ENCODE measurements around the gene ST14. TPM values are rescaled to one million over a fixed set of nuclear protein-coding genes. Genes with fewer than 3 reads are reported as not detected.
A peak's percentile ranks its signal among the peaks of the same experiment; 100 is the strongest.

The ST14 gene
- total RNA-seq, 3 donors from 2014 or later (not counting 1 experiment from before 2014, with no cell fraction given) = 0.61 to 1.9 (median 1.0) TPM

GRCh38 chr11:130125638-130126037 is 33.9 kb upstream of the ST14 start:
- intact Hi-C loops (cut with micrococcal nuclease) = loop anchor here (5.0 kb wide), 1 partner anchor 123 kb away; the partner anchor contains the start of gene PRDM10
- peaks cover 7% of the 10 kb centered on the region for H3K4me1 ChIP-seq (ENCODE audit: control insufficient read depth, insufficient read depth, low read length)
- H3K27me3 Mint-ChIP-seq (ENCODE audit: low read depth in 2 of 2) = no peaks in the 10 kb centered on the region
- no peak overlapping the region for H3K27ac Mint-ChIP-seq
- ATAC-seq (no peak), DNase-seq (no peak)
- H3K9me3 Mint-ChIP-seq = no peaks in the 10 kb centered on the region
- H3K4me3 Mint-ChIP-seq = no peak overlapping the region
- H3K27me3 ChIP-seq (ENCODE audit: control insufficient read depth, insufficient read depth, low read length) = no peaks in the 10 kb centered on the region
- no peak for TF ChIP-seq CTCF (IDR thresholded peaks at IDR 0.05)
- H3K36me3 Mint-ChIP-seq = peaks cover 31% of the 10 kb centered on the region
- no peak overlapping the region for H3K4me3 ChIP-seq (ENCODE audit: low read length)
- H3K9me3 ChIP-seq (ENCODE audit: control insufficient read depth, insufficient read depth, low read length) = no peaks in the 10 kb centered on the region
- 97% methylated on average over 4 of the region's 4 CpGs for WGBS (ENCODE audit: insufficient coverage)
- no peak overlapping the region for H3K27ac ChIP-seq (ENCODE audit: low read length)
- peaks cover 29 to 33% of the 10 kb centered on the region in 2 donors for H3K4me1 Mint-ChIP-seq
- H3K36me3 ChIP-seq (ENCODE audit: control insufficient read depth, insufficient read depth, low read length) = peaks cover 47% of the 10 kb centered on the region

GRCh38 chr11:130126516-130126915 is 33.1 kb upstream of the ST14 start:
- no peak for TF ChIP-seq CTCF (IDR thresholded peaks at IDR 0.05)
- H3K27me3 ChIP-seq (ENCODE audit: control insufficient read depth, insufficient read depth, low read length) = no peaks in the 10 kb centered on the region
- no peak overlapping the region for H3K27ac ChIP-seq (ENCODE audit: low read length)
- H3K9me3 ChIP-seq (ENCODE audit: control insufficient read depth, insufficient read depth, low read length) = no peaks in the 10 kb centered on the region
- no peak overlapping the region for H3K4me3 ChIP-seq (ENCODE audit: low read length)
- ATAC-seq (no peak), DNase-seq (no peak)
- peaks cover 7% of the 10 kb centered on the region for H3K4me1 ChIP-seq (ENCODE audit: control insufficient read depth, insufficient read depth, low read length)
- no peak overlapping the region for H3K4me3 Mint-ChIP-seq
- H3K36me3 Mint-ChIP-seq = peaks cover 33% of the 10 kb centered on the region
- intact Hi-C loops (cut with micrococcal nuclease) = loop anchor here (5.0 kb wide), 1 partner anchor 124 kb away; the partner anchor contains the start of gene PRDM10
- 96% methylated on average over 5 of the region's 5 CpGs for WGBS (ENCODE audit: insufficient coverage)
- peaks cover 50% of the 10 kb centered on the region for H3K36me3 ChIP-seq (ENCODE audit: control insufficient read depth, insufficient read depth, low read length)
- no peaks in the 10 kb centered on the region for H3K27me3 Mint-ChIP-seq (ENCODE audit: low read depth in 2 of 2)
- H3K27ac Mint-ChIP-seq = peak overlapping the region in 1 of 2 donors; percentile 7
- no peaks in the 10 kb centered on the region for H3K9me3 Mint-ChIP-seq
- peaks cover 24 to 28% of the 10 kb centered on the region in 2 donors for H3K4me1 Mint-ChIP-seq

GRCh38 chr11:130127509-130127908 is 32.1 kb upstream of the ST14 start:
- peaks cover 28% of the 10 kb centered on the region for H3K36me3 Mint-ChIP-seq
- WGBS (ENCODE audit: insufficient coverage) = 68% methylated on average over 4 of the region's 4 CpGs
- Histone ChIP-seq H3K27me3 (ENCODE audit: control insufficient read depth, insufficient read depth, low read length) (no peaks in the 10 kb centered on the region), H3K36me3 (ENCODE audit: control insufficient read depth, insufficient read depth, low read length) (peaks cover 43% of the 10 kb centered on the region), H3K9me3 (ENCODE audit: control insufficient read depth, insufficient read depth, low read length) (no peaks in the 10 kb centered on the region), H3K4me3 (ENCODE audit: low read length) (no peak overlapping the region), H3K4me1 (ENCODE audit: control insufficient read depth, insufficient read depth, low read length) (peaks cover 7% of the 10 kb centered on the region), H3K27ac (ENCODE audit: low read length) (no peak overlapping the region)
- H3K27me3 Mint-ChIP-seq (ENCODE audit: low read depth in 2 of 2) = no peaks in the 10 kb centered on the region
- H3K4me1 Mint-ChIP-seq = peaks cover 16 to 31% of the 10 kb centered on the region in 2 donors
- peak overlapping the region; percentile 7 to 67 for H3K27ac Mint-ChIP-seq
- no peak for TF ChIP-seq CTCF (IDR thresholded peaks at IDR 0.05)
- ATAC-seq (peak in 2 of 3 donors; percentile 32 to 51), DNase-seq (no peak)
- no peaks in the 10 kb centered on the region for H3K9me3 Mint-ChIP-seq
- peak overlapping the region; percentile 41 for H3K4me3 Mint-ChIP-seq
- intact Hi-C loops (cut with micrococcal nuclease) = loop anchor here (5.0 kb wide), 1 partner anchor 125 kb away; the partner anchor contains the start of gene PRDM10

- Mint-ChIP-seq H3K27ac (no peak overlapping the region), H3K4me1 (peaks cover 16 to 30% of the 10 kb centered on the region in 2 donors), H3K4me3 (no peak overlapping the region), H3K9me3 (no peaks in the 10 kb centered on the region), H3K36me3 (peaks cover 21% of the 10 kb centered on the region), H3K27me3 (ENCODE audit: low read depth in 2 of 2) (no peaks in the 10 kb centered on the region)
- TF ChIP-seq CTCF (IDR thresholded peaks at IDR 0.05) = no peak
- ATAC-seq = no peak
- H3K4me3 ChIP-seq (ENCODE audit: low read length) = no peak overlapping the region
- DNase-seq = no peak
- intact Hi-C loops (cut with micrococcal nuclease) = loop anchor here (5.0 kb wide), 1 partner anchor 126 kb away; the partner anchor contains the start of gene PRDM10
- H3K27me3 ChIP-seq (ENCODE audit: control insufficient read depth, insufficient read depth, low read length) = no peaks in the 10 kb centered on the region
- H3K4me1 ChIP-seq (ENCODE audit: control insufficient read depth, insufficient read depth, low read length) = peaks cover 3% of the 10 kb centered on the region
- no peak overlapping the region for H3K27ac ChIP-seq (ENCODE audit: low read length)
- WGBS (ENCODE audit: insufficient coverage) = 94% methylated on average over 2 of the region's 2 CpGs
- H3K36me3 ChIP-seq (ENCODE audit: control insufficient read depth, insufficient read depth, low read length) = peaks cover 39% of the 10 kb centered on the region
- H3K9me3 ChIP-seq (ENCODE audit: control insufficient read depth, insufficient read depth, low read length) = no peaks in the 10 kb centered on the region
Measured at GRCh38 chr11:130128626-130129025, 31.0 kb upstream of the ST14 start.

All from natural killer cell (primary cell).